Nucleus accumbens (tissue), 56 donors: ENCODE data around the gene DIABLO.
"Not testable (repeated sequence)": the region's sequence is repeated elsewhere in the genome, so short reads cannot be mapped to it uniquely, and the experiment has no call there.

Experiments used
- DNase-seq, 56 donors: peaks; one replicate each; lab custom pipeline; 2025; lab: John Stamatoyannopoulos, UW

The DIABLO gene

GRCh38 chr12:122225683-122226365, at the start of gene DIABLO:
DIABLO (minus strand) TSS chr12:122226052; CDS start chr12:122226014, 38 bp downstream.
- DNase-seq, result peak; percentile 85 to 100 (median 100)

- no peak for DNase-seq
These were observed 49.6 kb upstream of the DIABLO start for GRCh38 chr12:122275459-122275858.

- peak; percentile 74 to 98 (median 92) for DNase-seq
These were observed 40.5 kb upstream of the DIABLO start, which contains the start of gene VPS33A for GRCh38 chr12:122266230-122266901. VPS33A (minus strand) TSS chr12:122266494; CDS start chr12:122266408, 86 bp downstream.

GRCh38 chr12:122265886-122266229, 40.0 kb upstream of the DIABLO start:
- DNase-seq, result peak in 15 of 56 donors; percentile 25 to 69 (median 54)

GRCh38 chr12:122265476-122265875, 39.6 kb upstream of the DIABLO start:
- no peak for DNase-seq

GRCh38 chr12:122260735-122261134, 34.9 kb upstream of the DIABLO start:
- not testable (repeated sequence) for DNase-seq

GRCh38 chr12:122258939-122259338, 33.1 kb upstream of the DIABLO start:
- DNase-seq, result not testable (repeated sequence)

- not testable (repeated sequence) for DNase-seq
These were observed 32.6 kb upstream of the DIABLO start for GRCh38 chr12:122258462-122258861.

GRCh38 chr12:122250536-122250935, 24.7 kb upstream of the DIABLO start:
- no peak for DNase-seq

- DNase-seq, result no peak
These were observed 24.2 kb upstream of the DIABLO start for GRCh38 chr12:122250047-122250446.

- DNase-seq, result no peak
These were observed 19.7 kb upstream of the DIABLO start for GRCh38 chr12:122245553-122245952.

- no peak for DNase-seq
These were observed 18.9 kb upstream of the DIABLO start for GRCh38 chr12:122244565-122245371.

- DNase-seq, result no peak
These were observed 18.1 kb upstream of the DIABLO start for GRCh38 chr12:122243965-122244364.

- DNase-seq, result no peak
These were observed 13.0 kb upstream of the DIABLO start for GRCh38 chr12:122238861-122239260.

GRCh38 chr12:122235741-122236140, 9.9 kb upstream of the DIABLO start:
- no peak for DNase-seq

GRCh38 chr12:122232691-122233090, 6.8 kb upstream of the DIABLO start:
- DNase-seq, result no peak

- DNase-seq, result no peak
These were observed 4.9 kb upstream of the DIABLO start for GRCh38 chr12:122230798-122231197.

- DNase-seq, result no peak
These were observed 2.2 kb upstream of the DIABLO start for GRCh38 chr12:122228092-122228491.

GRCh38 chr12:122227341-122227740, 1.5 kb upstream of the DIABLO start:
- no peak for DNase-seq

GRCh38 chr12:122226366-122227125, 694 bp upstream of the DIABLO start:
- peak in 2 of 56 donors; percentile 36 to 60 for DNase-seq
